ENCODE data around the gene TSC22D3.

Gene TSC22D3

GRCh38 chrX:107758231-107758766 is 17.3 kb downstream of the TSC22D3 start:
- no peak for DNase-seq

GRCh38 chrX:107755721-107756120 is 19.9 kb downstream of the TSC22D3 start:
- DNase-seq: no peak

- no peak for DNase-seq
These were observed 22.4 kb downstream of the TSC22D3 start for GRCh38 chrX:107753187-107753586.

DNA sequence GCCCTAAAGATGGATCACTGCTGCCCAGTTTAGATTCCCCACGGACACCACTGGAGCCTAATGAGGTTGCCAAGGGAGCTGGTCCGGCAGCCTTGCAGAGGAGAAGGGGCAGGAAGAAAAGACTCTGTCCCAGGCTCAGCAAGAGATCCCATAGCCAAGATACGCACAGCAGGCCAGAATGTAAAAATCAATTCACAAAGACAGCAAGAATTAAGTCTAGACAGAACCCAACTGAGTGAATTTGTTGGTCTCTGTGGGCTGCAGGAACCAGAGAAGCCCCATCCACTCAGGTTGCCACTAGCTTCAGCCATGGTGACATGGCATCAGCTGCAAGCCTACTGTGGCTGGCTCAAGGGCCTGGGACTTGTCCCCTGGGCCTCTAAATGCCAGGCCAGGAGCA is 22.9 kb downstream of the TSC22D3 start:
- DNase-seq: no peak

DNA sequence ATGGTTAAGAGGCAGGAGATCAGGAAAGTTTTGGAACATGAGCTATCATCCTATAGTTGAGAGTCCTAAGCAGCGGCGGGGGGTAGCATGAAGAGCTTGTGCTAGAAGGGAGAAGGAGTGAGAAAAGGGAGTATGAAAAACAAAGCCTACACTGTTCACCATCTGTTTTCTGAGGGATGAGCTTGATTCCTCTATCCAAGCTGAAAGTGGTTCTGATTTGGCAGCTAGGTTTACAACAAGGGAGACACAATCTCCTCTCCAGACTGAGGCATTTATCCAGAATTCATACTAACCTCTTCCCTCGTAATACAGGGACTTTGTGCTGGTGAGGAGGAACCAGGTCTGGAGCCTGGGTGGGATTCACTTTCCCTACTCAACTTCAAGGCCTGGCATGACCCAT is 23.5 kb downstream of the TSC22D3 start:
- DNase-seq: no peak

DNA sequence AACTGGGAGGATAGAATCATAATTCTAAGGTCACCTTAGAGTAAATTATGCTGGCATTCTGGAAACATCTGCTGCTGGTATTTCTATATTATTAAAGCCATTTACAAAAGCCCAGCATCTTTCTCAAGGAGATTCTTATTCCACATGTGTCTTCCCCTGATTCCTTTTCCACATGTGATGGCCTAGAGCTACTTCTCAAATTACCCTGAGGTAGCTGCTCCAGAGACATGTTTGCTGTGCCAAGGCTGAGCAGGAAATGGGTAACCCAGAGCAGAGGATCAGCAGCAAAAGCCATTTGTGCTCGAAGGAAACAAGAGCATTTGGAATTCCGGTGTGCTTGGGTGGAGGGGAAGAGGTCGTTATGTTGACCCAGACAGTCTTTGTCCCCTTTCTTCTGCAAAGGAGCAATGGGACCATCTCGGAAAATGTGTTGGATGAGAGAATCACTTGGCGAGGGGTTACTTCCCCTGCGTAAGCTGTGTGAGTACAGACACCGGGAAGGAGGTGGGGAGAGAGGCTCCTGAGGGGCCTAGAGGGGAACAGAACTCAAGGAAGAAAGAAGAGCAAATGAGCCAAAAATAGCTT is 24.6 kb downstream of the TSC22D3 start:
- no peak for DNase-seq

GRCh38 chrX:107750263-107750662 is 25.3 kb downstream of the TSC22D3 start:
- no peak for DNase-seq

DNA sequence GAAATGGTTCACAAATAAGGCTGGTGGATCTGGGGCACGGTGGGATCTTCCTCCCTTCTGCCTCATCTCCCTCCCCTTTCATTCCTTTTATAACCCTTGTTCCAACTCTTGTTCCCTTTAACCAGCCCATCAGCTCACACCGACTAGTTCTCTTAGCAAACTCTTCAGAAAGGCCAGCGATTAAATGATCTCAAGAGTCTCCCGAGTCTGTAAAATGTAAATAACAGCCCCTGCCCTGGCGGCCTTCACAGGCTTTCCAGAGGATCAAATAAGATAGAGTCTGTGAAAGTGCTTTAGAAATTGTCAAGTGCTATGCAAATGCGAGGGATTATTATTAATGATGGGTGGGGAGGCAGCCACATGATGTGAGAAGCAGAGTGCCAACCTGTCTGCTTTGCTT is 27.1 kb downstream of the TSC22D3 start:
- no peak for DNase-seq

DNA sequence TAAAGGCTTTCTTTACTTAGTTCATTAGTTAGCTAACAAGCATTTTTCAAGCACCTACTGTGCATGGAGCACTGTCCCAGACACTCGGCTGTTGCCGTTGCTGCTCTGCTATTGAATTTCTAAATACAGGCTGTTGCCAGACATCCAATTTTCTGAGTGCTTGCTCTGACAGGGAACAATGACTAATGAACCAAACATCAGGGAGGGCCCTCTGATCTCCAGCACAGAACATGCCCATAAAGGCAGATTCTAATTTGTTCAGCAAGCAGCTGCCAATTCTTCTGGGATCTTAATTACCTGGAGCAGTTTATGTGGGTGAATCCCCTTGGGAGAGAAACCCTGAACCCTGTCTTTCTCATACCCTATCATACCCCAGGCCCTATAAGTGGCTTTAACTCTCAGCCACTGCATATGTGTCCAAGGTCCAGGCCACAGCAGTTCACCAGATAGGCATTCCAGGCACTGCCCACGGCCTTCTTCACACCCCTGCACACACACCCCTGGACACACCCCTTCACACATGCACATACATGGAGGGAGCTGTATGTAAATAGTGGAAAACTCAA is 27.9 kb downstream of the TSC22D3 start:
- DNase-seq: no peak

DNA sequence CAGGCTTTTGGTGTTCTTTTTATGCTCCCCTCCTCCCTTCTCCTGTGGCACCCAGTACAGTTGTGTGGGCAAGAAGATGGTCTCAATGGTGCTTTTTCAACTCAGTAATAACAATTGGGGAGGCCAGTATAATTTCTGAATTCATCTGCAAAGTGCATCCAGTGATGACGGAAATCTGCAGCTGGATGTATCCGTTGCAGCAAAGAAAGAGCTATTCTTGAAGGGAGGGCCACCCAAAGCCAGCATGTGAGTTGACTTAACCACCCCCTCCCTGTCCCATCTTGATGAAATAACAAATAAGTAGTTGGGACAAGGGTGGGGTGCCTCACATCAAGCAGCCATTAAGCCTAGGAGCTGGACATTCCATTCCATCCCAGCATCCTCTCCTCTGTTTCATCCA is 30.7 kb downstream of the TSC22D3 start:
- DNase-seq: no peak

DNA sequence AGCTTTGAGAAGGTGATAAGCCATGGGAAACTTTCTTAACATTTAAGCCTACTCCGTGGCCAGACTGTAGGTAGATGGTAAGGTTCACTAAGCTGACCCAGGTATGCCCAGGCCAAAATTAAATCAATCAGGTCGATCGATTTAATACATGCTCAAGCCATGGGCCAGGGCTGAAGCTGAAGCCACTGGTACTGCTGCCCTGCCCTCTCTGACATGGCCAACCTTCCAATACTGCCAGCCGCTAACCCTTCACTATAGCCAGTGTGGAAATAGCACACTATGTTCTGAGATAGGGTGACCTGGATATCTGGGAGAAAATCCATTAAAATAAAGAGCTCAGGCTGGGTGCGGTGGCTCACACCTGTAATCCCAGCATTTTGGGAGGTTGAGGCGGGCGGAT is 31.6 kb downstream of the TSC22D3 start:
- no peak for DNase-seq

- DNase-seq: no peak
These were observed 32.8 kb downstream of the TSC22D3 start for GRCh38 chrX:107742700-107743191.

GRCh38 chrX:107741404-107741790 is 34.2 kb downstream of the TSC22D3 start:
- peak in 1 of 2 donors; percentile 6 for DNase-seq

GRCh38 chrX:107739541-107739940 is 36.0 kb downstream of the TSC22D3 start:
- no peak for DNase-seq

DNA sequence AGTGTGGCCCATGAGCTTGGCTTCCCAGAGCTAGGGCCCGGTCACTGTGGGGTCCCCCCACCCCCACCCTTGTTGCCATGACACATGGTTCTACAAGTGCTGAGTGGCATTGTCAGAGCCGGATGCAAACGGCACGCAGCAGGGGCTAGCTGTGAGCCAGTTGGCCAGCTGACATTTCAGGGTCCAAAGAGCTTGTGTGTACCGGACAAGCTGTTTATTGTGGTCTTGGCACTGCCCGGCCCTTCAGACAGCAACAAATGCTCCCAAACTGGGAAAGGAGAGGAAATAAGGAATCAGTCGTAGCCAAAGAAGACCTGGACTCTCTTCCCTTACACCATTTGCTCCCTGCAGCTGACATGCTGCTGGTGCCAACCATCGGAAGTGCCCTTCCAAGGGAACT is 36.8 kb downstream of the TSC22D3 start:
- no peak for DNase-seq

DNA sequence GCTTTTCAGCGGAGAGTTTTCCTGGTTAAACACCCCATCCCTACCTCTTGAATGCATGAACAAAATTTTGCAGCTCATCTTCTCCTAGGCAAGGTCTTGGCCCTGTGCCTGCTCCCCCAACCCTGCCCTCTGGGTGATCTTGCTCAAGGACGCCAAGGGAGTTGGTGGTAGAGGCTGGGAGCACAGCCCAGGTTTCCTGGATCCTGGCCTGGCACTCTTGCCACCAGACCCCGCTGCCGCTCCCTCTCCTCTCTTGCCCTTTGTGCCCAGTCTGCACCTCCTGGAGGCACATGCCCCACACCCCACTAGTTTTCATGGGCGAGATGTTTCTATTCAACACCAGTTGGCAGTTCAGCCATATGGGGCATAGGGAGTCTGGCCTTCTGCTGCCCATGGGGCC is 37.3 kb downstream of the TSC22D3 start:
- no peak for DNase-seq

- DNase-seq: no peak
These were observed 38.6 kb downstream of the TSC22D3 start for GRCh38 chrX:107736781-107737531.

- DNase-seq: no peak
These were observed 40.9 kb downstream of the TSC22D3 start for GRCh38 chrX:107734646-107735045.

- no peak for DNase-seq
These were observed 41.9 kb downstream of the TSC22D3 start for GRCh38 chrX:107733686-107734085.

DNA sequence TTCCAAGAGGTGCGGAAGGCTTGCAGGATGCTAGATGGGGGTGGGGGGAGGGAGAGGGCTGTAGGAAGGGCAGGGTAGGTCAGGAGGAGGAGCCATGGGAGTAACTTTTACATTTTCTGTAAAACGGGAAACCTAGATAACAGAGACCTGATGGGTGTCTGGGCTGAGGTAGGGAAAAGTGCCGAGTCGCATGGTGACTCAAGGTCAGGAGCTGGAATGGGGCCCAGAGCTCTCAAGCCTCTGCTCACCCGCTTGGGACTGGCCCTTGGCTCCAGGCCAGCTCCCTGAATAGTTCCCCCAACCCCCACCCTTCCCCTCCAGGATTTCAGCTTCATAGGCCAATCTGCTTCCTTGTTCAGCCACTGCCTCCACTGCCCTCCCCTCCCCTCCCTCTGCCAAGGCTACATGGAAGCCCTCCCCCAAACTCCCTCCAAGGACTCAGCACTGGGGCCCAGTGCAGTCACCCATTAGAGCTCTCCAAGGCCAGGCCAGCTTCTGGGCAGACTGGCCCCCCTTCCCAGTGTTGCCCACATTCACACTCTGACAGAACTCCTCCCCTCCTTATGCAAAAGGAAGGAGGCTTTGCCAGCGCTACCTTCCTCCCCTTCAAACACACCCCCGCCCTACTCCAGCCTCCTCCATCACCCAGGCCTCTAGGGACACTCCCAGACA is 43.6 kb downstream of the TSC22D3 start:
- DNase-seq: no peak

DNA sequence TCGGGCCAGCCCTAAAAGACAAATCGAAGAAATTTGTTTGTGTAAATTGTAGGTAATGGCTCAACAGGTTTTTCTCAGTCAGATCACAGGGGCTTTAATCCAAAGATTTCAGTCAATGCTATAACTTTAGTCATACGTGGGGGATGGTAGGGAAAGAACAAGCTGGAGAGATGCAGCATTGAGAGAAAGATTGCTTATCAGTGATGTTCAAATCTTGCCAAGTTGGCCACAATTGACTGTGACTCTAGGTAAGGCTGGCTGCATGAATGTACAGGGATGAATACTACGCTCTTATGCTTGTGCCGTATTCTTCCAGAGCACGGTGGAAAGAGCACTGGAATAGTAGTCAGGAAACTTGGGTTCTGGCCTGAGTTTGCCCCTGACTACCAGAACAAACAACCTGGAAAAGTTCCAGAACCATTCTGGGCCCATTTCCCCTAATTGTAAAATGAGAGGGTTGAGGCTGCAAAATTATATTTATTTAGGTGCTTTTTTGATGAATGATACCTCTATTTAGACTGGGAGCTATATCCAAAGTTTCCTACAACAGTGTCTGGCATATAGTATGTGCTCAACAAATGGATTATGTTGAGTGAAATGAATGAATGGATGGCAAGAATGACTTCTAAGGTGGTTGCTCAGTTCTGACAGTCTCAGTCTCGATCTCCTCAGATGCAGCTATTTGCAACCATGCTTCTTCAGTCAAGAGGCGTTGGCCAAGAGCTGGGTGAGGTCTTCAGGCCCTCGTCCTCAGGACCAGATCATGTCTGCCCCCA is 44.4 kb downstream of the TSC22D3 start:
- no peak for DNase-seq

- DNase-seq: no peak
These were observed 45.3 kb downstream of the TSC22D3 start for GRCh38 chrX:107730298-107730655.
